MM.1S (cell line): Measurements from ENCODE around the gene RASGRP4.
"Not testable (repeated sequence)": the region's sequence is repeated elsewhere in the genome, so short reads cannot be mapped to it uniquely, and the experiment has no call there.

Experiments used
- EZH2 ChIP-seq: fragments of 300-600 bp; sonication (generic); optimal IDR thresholded peaks from 2 replicates; pipeline ENCODE3; 2017; ENCODE audit warnings: low read depth, mild to moderate bottlenecking, antibody characterized with exemption, low read length, mixed read lengths
- EZH2phosphoT487 ChIP-seq: fragments of 300-600 bp; sonication (generic); IDR thresholded peaks from 2 replicates; pipeline ENCODE4 v1.6.1; 2018; ENCODE audit warnings: antibody characterized with exemption, low read length
- TF ChIP-seq, protein P1 (sequence below): fragments of 300-600 bp; sonication (generic); IDR thresholded peaks from 2 replicates; pipeline ENCODE4 v1.5.1; 2016; ENCODE audit warnings: antibody characterized with exemption, low read length, mixed read lengths

DNA sequence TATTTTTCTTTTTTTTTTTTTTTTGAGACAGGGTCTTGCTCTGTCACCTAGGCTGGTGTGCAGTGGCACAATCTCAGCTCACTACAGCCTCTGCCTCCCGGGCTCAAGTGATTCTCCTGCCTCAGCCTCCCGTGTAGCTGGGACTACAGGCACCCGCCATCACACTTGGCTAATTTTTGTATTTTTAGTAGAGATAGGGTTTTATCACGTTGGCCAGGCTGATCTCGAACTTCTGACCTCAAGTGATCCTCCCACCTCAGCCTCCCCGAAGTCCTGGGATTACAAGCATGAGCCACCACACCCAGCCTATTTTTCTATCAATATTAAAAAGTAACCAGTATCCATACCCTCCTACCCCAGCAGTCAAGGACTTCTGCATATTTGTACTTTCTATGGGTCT, 15.6 kb downstream of the RASGRP4 start:
- TF ChIP-seq, protein P1, sequence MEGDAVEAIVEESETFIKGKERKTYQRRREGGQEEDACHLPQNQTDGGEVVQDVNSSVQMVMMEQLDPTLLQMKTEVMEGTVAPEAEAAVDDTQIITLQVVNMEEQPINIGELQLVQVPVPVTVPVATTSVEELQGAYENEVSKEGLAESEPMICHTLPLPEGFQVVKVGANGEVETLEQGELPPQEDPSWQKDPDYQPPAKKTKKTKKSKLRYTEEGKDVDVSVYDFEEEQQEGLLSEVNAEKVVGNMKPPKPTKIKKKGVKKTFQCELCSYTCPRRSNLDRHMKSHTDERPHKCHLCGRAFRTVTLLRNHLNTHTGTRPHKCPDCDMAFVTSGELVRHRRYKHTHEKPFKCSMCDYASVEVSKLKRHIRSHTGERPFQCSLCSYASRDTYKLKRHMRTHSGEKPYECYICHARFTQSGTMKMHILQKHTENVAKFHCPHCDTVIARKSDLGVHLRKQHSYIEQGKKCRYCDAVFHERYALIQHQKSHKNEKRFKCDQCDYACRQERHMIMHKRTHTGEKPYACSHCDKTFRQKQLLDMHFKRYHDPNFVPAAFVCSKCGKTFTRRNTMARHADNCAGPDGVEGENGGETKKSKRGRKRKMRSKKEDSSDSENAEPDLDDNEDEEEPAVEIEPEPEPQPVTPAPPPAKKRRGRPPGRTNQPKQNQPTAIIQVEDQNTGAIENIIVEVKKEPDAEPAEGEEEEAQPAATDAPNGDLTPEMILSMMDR = not testable (repeated sequence)
- not testable (repeated sequence) for TF ChIP-seq EZH2phosphoT487, EZH2
